Lower leg skin (tissue), 4 donors: ENCODE results near the gene HMSD. TPM values are rescaled to one million over a fixed set of nuclear protein-coding genes. Genes with fewer than 3 reads are reported as not detected.

ENCODE experiments used
- DNase-seq, 2 donors: peaks; one replicate each; pipeline ENCODE4 v3.0.0-alpha.2; 2019; ENCODE audit warnings: low spot score in 2 of 2
- H3K4me3 ChIP-seq: fragments of 200-600 bp; sonication (generic); 2 replicates; pipeline ENCODE4 v1.5.1; 2017; ENCODE audit warnings: mild to moderate bottlenecking, low read depth; ENCODE audit not compliant: poor library complexity, severe bottlenecking
- CTCF ChIP-seq, 3 donors: fragments of 450-650 bp; IDR thresholded peaks; one replicate each; pipeline ENCODE4 v1.5.1; 2016; ENCODE audit warnings: antibody characterized with exemption in 3 of 3, mild to moderate bottlenecking in 3 of 3, moderate library complexity in 2 of 3
- POLR2A ChIP-seq, 2 donors: fragments of 450-650 bp; IDR thresholded peaks; one replicate each; pipeline ENCODE4 v1.6.1; 2016 to 2017; ENCODE audit warnings: antibody characterized with exemption in 2 of 2, mild to moderate bottlenecking in 1 of 2, moderate library complexity in 1 of 2
- whole genome bisulfite sequencing, 2 donors: methylation state at CpG; one replicate each; pipeline ENCODE4 v1.1.5; 2018; 5-methylcytosine and 5-hydroxymethylcytosine counted together
- intact Hi-C: fragments of 100-400 bp; cut with DNase I; formaldehyde crosslinking; loops from one replicate; pipeline ENCODE4 v1.15.0; 2023; ENCODE audit warnings: low total_unique reads
- total RNA-seq, 4 donors: library from RNA; depleted of rRNA; stranded (reverse); fragments of >200 nt; gene quantifications; one replicate each; pipeline ENCODE4 v1.1.0, GENCODE V29; 2016

Gene HMSD
- total RNA-seq, 4 donors from 2014 or later: 0.65 TPM; not detected in 3

GRCh38 chr18:63997041-63997440 lies 47.9 kb downstream of the HMSD start:
- WGBS, 2 donors: 79 to 84% methylated on average over 4 of the region's 4 CpGs
- intact Hi-C loops: no loop called here
- no peak for DNase-seq
- H3K4me3 ChIP-seq: no peak overlapping the region
- TF ChIP-seq POLR2A (IDR thresholded peaks at IDR 0.05): no peak
- TF ChIP-seq CTCF (IDR thresholded peaks at IDR 0.05): no peak

GRCh38 chr18:63997606-63998005 lies 48.5 kb downstream of the HMSD start:
- no peak overlapping the region for H3K4me3 ChIP-seq
- DNase-seq: no peak
- WGBS, 2 donors: 75 to 88% methylated on average over 2 of the region's 2 CpGs
- TF ChIP-seq POLR2A (IDR thresholded peaks at IDR 0.05): no peak
- no peak for TF ChIP-seq CTCF (IDR thresholded peaks at IDR 0.05)
- intact Hi-C loops: no loop called here

- no peak for DNase-seq
- 79 to 95% methylated on average over 2 of the region's 2 CpGs for WGBS, 2 donors
- intact Hi-C loops: no loop called here
- TF ChIP-seq POLR2A (IDR thresholded peaks at IDR 0.05) (no peak), CTCF (IDR thresholded peaks at IDR 0.05) (no peak)
- H3K4me3 ChIP-seq: no peak overlapping the region
Measured at GRCh38 chr18:63999871-64000270, 50.8 kb downstream of the HMSD start.

- no peak for DNase-seq
- intact Hi-C loops: no loop called here
- H3K4me3 ChIP-seq: no peak overlapping the region
- no peak for TF ChIP-seq CTCF (IDR thresholded peaks at IDR 0.05)
- WGBS, 2 donors: 60 to 81% methylated on average over 28 to 41 of the region's 41 CpGs
Measured at GRCh38 chr18:64002581-64002980, 53.5 kb downstream of the HMSD start.

GRCh38 chr18:64009305-64009704 lies 60.2 kb downstream of the HMSD start:
- TF ChIP-seq CTCF (IDR thresholded peaks at IDR 0.05): no peak
- TF ChIP-seq POLR2A (IDR thresholded peaks at IDR 0.05): no peak
- intact Hi-C loops: no loop called here
- no peak for DNase-seq
- H3K4me3 ChIP-seq: no peak overlapping the region
- WGBS, 2 donors: 94 to 96% methylated on average over 3 of the region's 3 CpGs

Other genes starting within 250 kb of the HMSD start
- gene SERPINB11, start 246.3 kb upstream of the HMSD start, total RNA-seq: under 1 TPM in 1 of 4 donors, not detected in 3; 0.61 TPM
- gene SERPINB7, start 173.9 kb upstream of the HMSD start, total RNA-seq: 100 to 1,000 TPM; 140 to 354 (median 233) TPM
- 100 to 1,000 TPM in 1 of 4 donors, 10 to 100 TPM in 3; 88.7 to 111 (median 89.8) TPM for gene SERPINB2, start 61.6 kb upstream of the HMSD start, total RNA-seq
- gene SERPINB10, start 41.3 kb upstream of the HMSD start, total RNA-seq: 1 to 10 TPM in 2 of 4 donors, under 1 TPM in 2; 0.15 to 1.9 (median 0.68) TPM
- 100 to 1,000 TPM in 1 of 4 donors, 10 to 100 TPM in 3; 49.0 to 100 (median 73.8) TPM for gene SERPINB8, start 20.8 kb downstream of the HMSD start, total RNA-seq
- gene LINC00305, start 199.8 kb downstream of the HMSD start, total RNA-seq: not detected